ENCODE measurements around the gene CTSH. TPM values are rescaled to one million over a fixed set of nuclear protein-coding genes. Genes with fewer than 3 reads are reported as not detected.
"Not testable (repeated sequence)": the region's sequence is repeated elsewhere in the genome, so short reads cannot be mapped to it uniquely, and the experiment has no call there.

CTSH gene
- polyA plus RNA-seq, 4 donors: 188 to 226 (median 197) TPM

GRCh38 chr15:78925076-78925624, 19.7 kb downstream of the CTSH start:
- no peak for DNase-seq (ENCODE audit: low read depth in 4 of 4, low spot score in 3 of 4)

DNA sequence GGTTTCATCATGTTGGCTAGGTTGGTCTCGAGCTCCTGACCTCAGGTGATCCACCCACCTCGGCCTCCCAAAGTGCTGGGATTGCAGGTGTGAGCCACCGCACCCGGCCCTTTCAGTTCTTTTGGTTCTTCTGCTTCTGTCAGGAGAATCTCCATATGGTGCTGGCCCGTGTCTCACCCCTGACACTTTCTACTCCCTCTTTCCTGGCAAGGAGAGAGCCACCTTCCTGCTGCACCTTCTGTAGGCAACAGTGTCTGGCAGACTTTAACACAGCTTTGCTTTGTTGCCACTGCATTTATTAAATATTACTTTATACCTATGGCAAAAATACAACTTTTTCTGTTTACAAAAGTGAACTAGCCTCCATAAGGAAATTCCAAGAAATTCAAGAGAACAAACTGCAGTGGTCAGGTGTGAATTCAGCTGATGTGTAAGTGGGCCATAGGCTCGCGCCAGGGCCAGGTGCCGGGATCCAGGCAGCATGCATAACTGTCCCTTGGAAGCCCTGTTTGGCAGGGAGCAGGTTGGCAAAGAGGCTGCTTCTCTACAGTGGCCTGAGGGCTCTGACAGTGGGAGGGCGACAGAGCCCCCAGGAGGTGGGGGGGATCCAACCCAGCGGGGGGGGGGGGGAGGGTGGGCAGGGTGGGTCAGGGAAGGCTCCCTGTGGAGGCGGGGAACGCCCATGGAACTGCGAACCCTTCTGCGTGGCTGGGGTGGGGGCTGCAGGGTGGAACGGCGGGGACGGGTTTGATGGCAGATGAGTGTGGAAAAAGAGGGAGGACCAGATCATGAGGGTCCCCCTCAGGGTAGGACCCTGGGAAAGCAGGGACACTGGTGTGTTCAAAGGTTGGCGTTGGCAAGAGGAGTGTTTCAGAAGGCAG, 21.1 kb downstream of the CTSH start:
- no peak for DNase-seq (ENCODE audit: low read depth in 4 of 4, low spot score in 3 of 4)

DNA sequence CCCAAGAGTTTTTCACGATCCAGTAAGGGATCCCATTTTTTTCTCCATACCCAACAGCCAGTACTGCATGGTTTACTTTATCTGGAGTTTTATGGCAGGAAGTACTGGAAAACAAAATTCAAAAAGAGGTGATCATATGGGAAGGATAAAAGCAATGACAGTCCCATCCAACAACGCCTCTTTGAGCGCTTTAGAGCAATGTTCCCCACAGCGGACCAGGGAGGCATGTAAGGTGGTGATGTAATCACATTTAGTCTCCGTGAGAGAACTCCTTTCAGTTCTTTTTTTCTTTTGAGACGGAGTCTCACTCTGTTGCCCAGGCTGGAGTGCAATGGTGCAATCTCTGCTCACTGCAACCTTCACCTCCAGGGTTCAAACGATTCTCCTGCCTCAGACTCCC, 21.8 kb downstream of the CTSH start:
- DNase-seq (ENCODE audit: low read depth in 4 of 4, low spot score in 3 of 4): no peak

DNA sequence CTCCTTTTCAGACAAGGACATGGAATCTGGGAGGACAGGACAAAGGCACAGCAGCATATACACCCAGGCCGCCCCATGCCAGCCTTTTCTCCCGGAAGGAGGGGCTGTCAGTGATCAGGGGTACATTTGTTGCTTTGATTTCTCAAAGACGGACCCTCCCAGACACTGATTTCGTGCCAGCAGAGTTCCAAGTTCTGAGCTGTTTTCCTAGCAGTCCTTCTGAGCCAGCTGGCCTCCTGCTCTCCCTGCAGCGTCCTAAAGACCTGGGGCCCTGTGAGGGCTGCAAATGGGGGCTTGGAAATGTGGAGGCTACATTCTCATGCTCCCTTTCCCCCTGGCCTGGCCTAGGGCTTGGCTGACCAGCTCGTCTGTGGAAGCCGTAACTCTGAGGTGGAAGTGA, 22.3 kb downstream of the CTSH start:
- no peak for DNase-seq (ENCODE audit: low read depth in 4 of 4, low spot score in 3 of 4)

DNA sequence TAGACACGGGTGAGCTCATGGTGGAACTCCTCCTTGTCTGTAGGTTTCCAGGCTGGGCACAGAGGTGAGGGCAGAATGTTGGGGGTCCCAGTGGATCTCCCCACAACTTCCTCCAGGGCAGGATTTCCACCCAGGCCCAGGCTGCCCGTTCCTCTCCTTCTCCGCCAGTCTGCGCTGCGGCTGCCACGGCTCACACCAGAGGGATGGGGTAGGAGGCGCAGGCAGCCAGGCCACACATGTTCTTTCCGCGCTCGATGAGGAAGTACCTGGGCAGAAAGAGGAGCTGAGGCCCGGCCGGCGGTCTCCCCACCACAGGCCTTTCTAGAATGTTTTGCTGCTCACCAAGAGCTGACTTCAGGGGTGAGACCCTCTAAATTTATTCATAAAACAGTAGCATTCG, 22.9 kb downstream of the CTSH start:
- DNase-seq (ENCODE audit: low read depth in 4 of 4, low spot score in 3 of 4): no peak

- DNase-seq (ENCODE audit: low read depth in 4 of 4, low spot score in 3 of 4): no peak
Observed at GRCh38 chr15:78921517-78921916, 23.3 kb downstream of the CTSH start.

- no peak for DNase-seq (ENCODE audit: low read depth in 4 of 4, low spot score in 3 of 4)
Observed at GRCh38 chr15:78917888-78918287, 27.0 kb downstream of the CTSH start.

GRCh38 chr15:78916088-78916487, 28.8 kb downstream of the CTSH start:
- no peak for DNase-seq (ENCODE audit: low read depth in 4 of 4, low spot score in 3 of 4)

- no peak for DNase-seq (ENCODE audit: low read depth in 4 of 4, low spot score in 3 of 4)
Observed at GRCh38 chr15:78915341-78916087, 29.3 kb downstream of the CTSH start.

DNA sequence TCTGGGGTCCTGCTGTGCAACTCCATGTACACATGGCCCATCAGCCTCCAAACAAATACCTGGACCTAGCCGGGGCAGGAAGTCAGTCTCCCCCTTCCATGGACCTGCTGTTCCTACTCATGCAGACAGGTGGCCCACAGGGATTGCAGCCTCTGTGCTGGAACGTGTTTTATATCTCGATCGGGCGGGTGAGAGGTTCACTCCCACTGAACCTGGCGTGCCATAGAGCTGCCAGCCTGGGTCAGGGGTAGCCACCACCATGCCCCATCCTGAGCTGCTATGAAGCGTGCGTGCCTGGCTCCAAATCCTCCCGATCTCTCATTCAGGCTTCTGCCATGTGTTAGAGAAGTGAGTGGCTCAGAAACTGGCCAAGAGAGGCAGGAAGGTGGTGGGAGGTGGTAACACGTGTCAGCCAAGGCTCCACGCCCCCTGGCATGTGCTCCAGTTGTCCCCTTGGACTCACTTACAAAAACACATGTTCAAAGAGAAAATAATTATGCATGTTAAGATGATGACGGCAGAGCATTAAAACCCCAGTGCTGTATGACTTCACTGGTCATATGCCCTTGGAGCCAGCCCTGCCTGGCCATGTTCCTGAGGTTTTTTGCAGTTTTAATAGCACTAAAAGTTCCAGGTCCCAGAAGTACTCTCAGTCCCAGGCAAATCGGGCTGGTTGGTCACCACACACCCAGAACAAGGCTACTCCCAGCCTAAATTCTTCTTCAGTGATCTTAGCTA, 30.6 kb downstream of the CTSH start:
- DNase-seq (ENCODE audit: low read depth in 4 of 4, low spot score in 3 of 4): no peak

- no peak for DNase-seq (ENCODE audit: low read depth in 4 of 4, low spot score in 3 of 4)
Observed at GRCh38 chr15:78913012-78913411, 31.8 kb downstream of the CTSH start.

GRCh38 chr15:78912316-78912715, 32.5 kb downstream of the CTSH start:
- no peak for DNase-seq (ENCODE audit: low read depth in 4 of 4, low spot score in 3 of 4)

DNA sequence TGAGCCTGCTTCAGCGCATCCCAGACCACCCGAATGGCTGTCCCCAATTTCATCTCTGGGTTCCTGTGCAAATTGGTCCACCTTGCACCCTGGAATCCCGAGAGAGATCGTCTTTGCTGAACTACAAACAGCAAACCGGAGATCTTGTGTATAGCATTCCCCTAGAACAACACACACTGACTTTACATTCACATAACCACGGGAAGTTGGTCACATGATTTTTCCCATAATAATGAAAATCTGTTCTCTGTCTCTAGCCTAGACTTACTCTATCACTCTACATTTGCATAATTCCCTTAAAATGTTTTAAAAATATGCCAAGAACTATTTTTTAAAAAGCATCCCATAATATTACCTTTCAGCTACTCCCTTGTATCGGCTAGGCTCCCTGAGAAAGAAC, 34.6 kb downstream of the CTSH start:
- no peak for DNase-seq (ENCODE audit: low read depth in 4 of 4, low spot score in 3 of 4)

- DNase-seq (ENCODE audit: low read depth in 4 of 4, low spot score in 3 of 4): peak in 2 of 4 donors; percentile 28 to 34
Observed at GRCh38 chr15:78909791-78910228, 35.0 kb downstream of the CTSH start.

DNA sequence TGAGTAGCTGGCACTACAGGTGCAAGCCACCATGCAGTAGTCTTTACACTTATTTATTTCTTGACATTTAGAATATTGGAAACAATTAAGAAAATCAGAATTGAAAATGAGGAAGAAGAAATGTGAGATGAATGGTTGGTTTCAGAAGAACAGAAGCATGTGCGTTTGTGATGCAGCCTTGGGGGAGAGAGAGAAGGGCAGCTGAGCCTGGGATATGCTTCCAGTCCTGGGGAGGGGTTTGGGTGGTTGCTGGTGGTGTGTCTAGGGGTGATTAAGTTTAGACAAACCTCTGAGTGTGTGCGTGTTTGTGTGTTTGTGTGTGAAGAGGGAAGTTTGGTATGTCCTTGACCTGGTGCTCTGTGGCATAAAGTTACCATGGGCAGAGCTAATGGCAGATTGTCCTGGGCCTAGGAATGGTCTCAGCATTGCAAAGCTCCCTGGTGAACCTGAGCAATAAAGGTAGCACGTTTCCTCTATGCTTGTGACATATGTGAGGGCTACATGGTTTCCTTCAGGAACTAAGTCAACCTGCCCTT, 35.6 kb downstream of the CTSH start:
- DNase-seq (ENCODE audit: low read depth in 4 of 4, low spot score in 3 of 4): no peak

DNA sequence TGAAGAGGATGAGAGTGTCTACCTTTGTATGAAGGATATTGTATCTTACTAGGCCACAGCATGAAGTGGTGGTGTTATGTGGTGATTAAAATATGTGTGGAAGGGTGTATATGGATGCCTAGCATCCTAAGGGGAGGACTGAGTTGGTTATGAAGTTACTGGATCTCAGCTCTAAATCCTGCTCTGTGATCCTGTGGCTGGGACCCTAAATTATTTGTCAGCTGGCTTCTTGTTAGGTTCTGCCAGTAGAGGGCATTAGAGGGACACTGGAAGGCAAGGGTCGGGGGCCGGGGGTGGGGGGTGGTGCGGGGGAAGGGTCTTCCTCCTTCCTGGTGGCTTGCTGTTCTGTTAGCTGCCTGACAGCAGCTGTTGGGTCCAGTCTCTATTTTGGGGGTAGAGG, 37.3 kb downstream of the CTSH start:
- DNase-seq (ENCODE audit: low read depth in 4 of 4, low spot score in 3 of 4): no peak

DNA sequence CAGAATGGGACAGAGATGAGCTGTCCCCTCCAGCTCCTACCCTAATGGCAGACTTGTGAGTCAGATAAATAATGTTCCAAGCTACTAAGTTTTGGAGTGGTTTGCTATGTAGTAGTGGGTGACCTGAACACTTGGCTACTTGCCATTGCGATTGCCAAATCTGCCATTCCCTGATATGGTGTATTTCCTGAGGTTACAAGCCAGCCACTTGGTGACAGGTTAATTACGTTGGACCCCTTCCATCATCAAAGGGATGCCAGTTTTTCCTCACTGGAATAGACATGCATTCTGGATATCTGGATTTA, 38.6 kb downstream of the CTSH start:
- DNase-seq (ENCODE audit: low read depth in 4 of 4, low spot score in 3 of 4): no peak

DNA sequence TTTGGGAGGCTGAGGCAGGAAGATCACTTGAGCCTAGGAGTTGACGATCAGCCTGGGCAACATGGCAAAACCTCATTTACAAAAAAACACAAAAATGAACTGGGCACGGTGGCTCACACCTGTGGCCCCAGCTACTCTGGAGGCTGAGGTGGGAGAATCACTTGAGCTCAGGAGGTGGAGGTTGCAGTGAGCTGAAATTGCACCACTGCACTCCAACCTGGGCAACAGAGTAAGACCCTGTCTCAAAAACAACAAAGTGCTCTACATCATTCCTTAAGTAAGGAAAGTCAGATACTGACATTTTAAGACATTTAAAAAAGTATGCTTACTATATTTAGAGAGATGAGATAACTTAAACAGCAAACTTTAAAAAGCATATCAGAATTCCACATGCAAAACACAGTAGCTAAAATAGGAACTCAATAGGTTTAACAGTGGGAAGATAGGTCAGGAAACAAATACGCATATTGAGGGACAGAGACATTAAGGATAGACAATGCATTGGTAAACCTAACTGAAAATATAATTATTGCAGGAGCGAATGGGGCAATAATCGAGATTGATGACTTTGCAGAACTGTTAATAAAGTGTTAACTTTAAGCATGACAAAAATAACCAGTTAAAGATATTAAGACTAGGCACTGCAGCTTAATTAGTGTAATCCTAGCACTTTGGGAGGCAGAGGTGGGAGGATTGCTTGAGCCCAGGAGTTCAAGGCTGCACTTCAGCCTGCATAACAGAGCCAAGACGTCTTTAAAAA, 40.1 kb downstream of the CTSH start:
- no peak for DNase-seq (ENCODE audit: low read depth in 4 of 4, low spot score in 3 of 4)

GRCh38 chr15:78902281-78903032, 42.4 kb downstream of the CTSH start:
- DNase-seq (ENCODE audit: low read depth in 4 of 4, low spot score in 3 of 4): not testable (repeated sequence)
